ENCODE data around the gene DRG1.
"Not testable (repeated sequence)": the region's sequence is repeated elsewhere in the genome, so short reads cannot be mapped to it uniquely, and the experiment has no call there.

The DRG1 gene

GRCh38 chr22:31443516-31443915, 44.1 kb downstream of the DRG1 start:
- no peak for DNase-seq

GRCh38 chr22:31445642-31446041, 46.2 kb downstream of the DRG1 start:
- no peak for DNase-seq

GRCh38 chr22:31446208-31446607, 46.8 kb downstream of the DRG1 start:
- DNase-seq, result no peak

- no peak for DNase-seq
Observed at GRCh38 chr22:31446767-31447166, 47.4 kb downstream of the DRG1 start.

- no peak for DNase-seq
Observed at GRCh38 chr22:31447337-31447736, 47.9 kb downstream of the DRG1 start.

- DNase-seq, result no peak
Observed at GRCh38 chr22:31448382-31448781, 49.0 kb downstream of the DRG1 start.

GRCh38 chr22:31449506-31449905, 50.1 kb downstream of the DRG1 start:
- DNase-seq, result no peak

- no peak for DNase-seq
Observed at GRCh38 chr22:31451709-31452571, 52.5 kb downstream of the DRG1 start.

- no peak for DNase-seq
Observed at GRCh38 chr22:31461699-31462098, 62.3 kb downstream of the DRG1 start.

- DNase-seq, result no peak
Observed at GRCh38 chr22:31465307-31465706, 65.9 kb downstream of the DRG1 start.

- no peak for DNase-seq
Observed at GRCh38 chr22:31474743-31475142, 75.3 kb downstream of the DRG1 start.

GRCh38 chr22:31475800-31476199, 76.4 kb downstream of the DRG1 start:
- DNase-seq, result no peak

GRCh38 chr22:31477329-31477728, 77.9 kb downstream of the DRG1 start:
- DNase-seq, result no peak

GRCh38 chr22:31481129-31481528, 81.7 kb downstream of the DRG1 start:
- DNase-seq, result no peak

- not testable (repeated sequence) for DNase-seq
Observed at GRCh38 chr22:31482470-31482869, 83.1 kb downstream of the DRG1 start.
